ENCODE measurements around the gene FOXF2.

- TF ChIP-seq CTCF (IDR thresholded peaks at IDR 0.05; ENCODE audit: insufficient read depth, low read depth, low read length) (no peak), EZH2 (IDR thresholded peaks at IDR 0.05; ENCODE audit: insufficient read depth, low read length) (no peak)
Observed at GRCh38 chr6:1415416-1416063, 26.2 kb downstream of the FOXF2 start.
